ENCODE data around the gene PUS7.
"Not testable (repeated sequence)": the region's sequence is repeated elsewhere in the genome, so short reads cannot be mapped to it uniquely, and the experiment has no call there.

PUS7 gene

GRCh38 chr7:105496521-105496920, 25.6 kb downstream of the PUS7 start:
- DNase-seq = no peak

GRCh38 chr7:105493923-105494315, 28.2 kb downstream of the PUS7 start:
- no peak for DNase-seq

GRCh38 chr7:105493196-105493922, 28.7 kb downstream of the PUS7 start:
- no peak for DNase-seq

GRCh38 chr7:105489409-105489808, 32.7 kb downstream of the PUS7 start:
- DNase-seq = no peak

- DNase-seq = no peak
These were observed 34.2 kb downstream of the PUS7 start for GRCh38 chr7:105487579-105488571.

GRCh38 chr7:105480931-105481330, 41.1 kb downstream of the PUS7 start:
- DNase-seq = no peak

GRCh38 chr7:105478606-105479005, 43.5 kb downstream of the PUS7 start:
- no peak for DNase-seq

- DNase-seq = no peak
These were observed 44.2 kb downstream of the PUS7 start for GRCh38 chr7:105477908-105478307.

GRCh38 chr7:105474045-105474444, 48.0 kb downstream of the PUS7 start:
- no peak for DNase-seq

GRCh38 chr7:105473163-105473562, 48.9 kb downstream of the PUS7 start:
- no peak for DNase-seq

- no peak for DNase-seq
These were observed 51.2 kb downstream of the PUS7 start for GRCh38 chr7:105470846-105471245.

GRCh38 chr7:105470090-105470489, 52.0 kb downstream of the PUS7 start:
- DNase-seq = no peak

GRCh38 chr7:105462765-105463420, 59.2 kb downstream of the PUS7 start:
- no peak for DNase-seq

GRCh38 chr7:105461518-105461917, 60.6 kb downstream of the PUS7 start:
- no peak for DNase-seq

GRCh38 chr7:105457619-105458225, 64.3 kb downstream of the PUS7 start:
- no peak for DNase-seq

- DNase-seq = no peak
These were observed 67.2 kb downstream of the PUS7 start for GRCh38 chr7:105454921-105455320.

GRCh38 chr7:105454095-105454747, 67.8 kb downstream of the PUS7 start:
- no peak for DNase-seq

- DNase-seq = no peak
These were observed 70.0 kb downstream of the PUS7 start for GRCh38 chr7:105452085-105452484.

- DNase-seq = not testable (repeated sequence)
These were observed 71.2 kb downstream of the PUS7 start for GRCh38 chr7:105450870-105451269.

GRCh38 chr7:105450177-105450861, 71.8 kb downstream of the PUS7 start:
- no peak for DNase-seq

GRCh38 chr7:105448181-105448580, 73.9 kb downstream of the PUS7 start:
- DNase-seq = no peak

All from NCI-H1048 (cell line).